B cell (primary cell): ENCODE data around the gene CYP4F3. TPM values are rescaled to one million over a fixed set of nuclear protein-coding genes. Genes with fewer than 3 reads are reported as not detected.

ENCODE experiments used
- ATAC-seq: fragments of 200-7000 bp; cut with Tn5 transposase; one replicate; pipeline ENCODE4 v1.10.0; 2021; ENCODE audit warnings: low read depth, mild to moderate bottlenecking, moderate number of reproducible peaks, moderate library complexity
- CTCF ChIA-PET: fragments of 350-600 bp; sonication (Branson Sonifier 250); formaldehyde crosslinking; loops from one replicate; lab custom pipeline; 2021; ENCODE audit warnings: antibody characterized with exemption, inconsistent platforms; lab: Charles Lee
- POLR2A ChIA-PET: fragments of 350-600 bp; sonication (Branson Sonifier 250); formaldehyde crosslinking; loops from one replicate; lab custom pipeline; 2021; ENCODE audit warnings: antibody characterized with exemption; lab: Charles Lee
- DNase-seq: peaks from one replicate; pipeline ENCODE4 v3.0.0; 2013
- H2AFZ ChIP-seq: 2 replicates; pipeline ENCODE4 v1.6.1; 2012; ENCODE audit warnings: mild to moderate bottlenecking, low read depth, low read length; ENCODE audit not compliant: insufficient read depth, poor library complexity, severe bottlenecking
- H3K27ac ChIP-seq, 2 donors: 1 replicate in 1 of 2; 2 replicates in 1 of 2; pipeline ENCODE4 v1.5.1; 2012 to 2013; ENCODE audit warnings: low read length in 2 of 2, mild to moderate bottlenecking in 2 of 2, moderate library complexity in 1 of 2
- H3K27me3 ChIP-seq, 4 experiments: fragments of 200-600 bp in 1 of 4; sonication (generic) in 1 of 4; replicated peaks in 1 of 4; 1 replicate in 2 of 4; 2 replicates in 2 of 4; pipeline versions ENCODE4 v1.6.1 to v1.7.0; 2013 to 2016; ENCODE audit warnings: low read length in 3 of 4, mild to moderate bottlenecking in 2 of 4, mixed read lengths in 1 of 4, moderate library complexity in 1 of 4; ENCODE audit not compliant: insufficient read depth in 4 of 4, control insufficient read depth in 3 of 4; ENCODE audit errors: control extremely low read depth in 1 of 4
- H3K36me3 ChIP-seq, 2 experiments: replicated peaks in 1 of 2; 1 replicate in 1 of 2; 2 replicates in 1 of 2; pipeline versions ENCODE4 v1.6.1 to v1.7.1; 2013; ENCODE audit warnings: low read length in 1 of 2; ENCODE audit not compliant: insufficient read depth in 2 of 2, control insufficient read depth in 1 of 2; ENCODE audit errors: control extremely low read depth in 1 of 2, extremely low read depth in 1 of 2
- H3K4me1 ChIP-seq, 2 donors: fragments of 200-600 bp in 1 of 2; sonication (generic) in 1 of 2; 1 replicate in 1 of 2; 2 replicates in 1 of 2; pipeline versions ENCODE4 v1.5.1 to v1.6.1; 2013 to 2017; ENCODE audit warnings: low read length in 2 of 2; ENCODE audit not compliant: control insufficient read depth in 2 of 2, insufficient read depth in 2 of 2
- H3K4me2 ChIP-seq: replicated peaks from 2 replicates; pipeline ENCODE3; 2012; ENCODE audit warnings: mild to moderate bottlenecking, low read depth, low read length; ENCODE audit not compliant: poor library complexity, severe bottlenecking
- H3K4me3 ChIP-seq, 5 experiments: fragments of 200-600 bp in 1 of 5; sonication (generic) in 1 of 5; 1 replicate in 3 of 5; 2 replicates in 2 of 5; pipeline versions ENCODE4 v1.5.1 to v1.7.0; 2011 to 2016; ENCODE audit warnings: low read length in 4 of 5, mild to moderate bottlenecking in 4 of 5, low read depth in 2 of 5, control low read depth in 1 of 5, moderate library complexity in 1 of 5; ENCODE audit not compliant: insufficient read depth in 1 of 5; ENCODE audit errors: control extremely low read depth in 1 of 5, extremely low read depth in 1 of 5
- H3K79me2 ChIP-seq: fragments of 200-600 bp; sonication (generic); one replicate; pipeline ENCODE4 v1.6.0; 2016; ENCODE audit warnings: low read length; ENCODE audit not compliant: control insufficient read depth, insufficient read depth
- H3K9ac ChIP-seq: fragments of 200-600 bp; sonication (generic); 2 replicates; pipeline ENCODE4 v1.6.1; 2017; ENCODE audit warnings: mild to moderate bottlenecking, low read length, moderate library complexity
- H3K9me3 ChIP-seq, 3 donors: one replicate each; pipeline versions ENCODE4 v1.6.1 to v1.7.1; 2013; ENCODE audit warnings: low read length in 2 of 3; ENCODE audit not compliant: control insufficient read depth in 2 of 3, insufficient read depth in 1 of 3; ENCODE audit errors: control extremely low read depth in 1 of 3
- H4K20me1 ChIP-seq: 2 replicates; pipeline ENCODE4 v1.6.0; 2012; ENCODE audit warnings: mild to moderate bottlenecking, low read length; ENCODE audit not compliant: insufficient read depth, control insufficient read depth, poor library complexity, severe bottlenecking
- H3K27ac Mint-ChIP-seq: one replicate; pipeline ENCODE4 v1.8.0; 2021; ENCODE audit warnings: mixed read lengths
- H3K27me3 Mint-ChIP-seq: one replicate; pipeline ENCODE4 v1.8.0; 2021; ENCODE audit warnings: mixed read lengths
- H3K4me1 Mint-ChIP-seq: one replicate; pipeline ENCODE4 v1.8.0; 2021; ENCODE audit warnings: mixed read lengths
- H3K4me3 Mint-ChIP-seq: one replicate; pipeline ENCODE4 v1.8.0; 2021; ENCODE audit warnings: mixed read lengths
- H3K9me3 Mint-ChIP-seq: one replicate; pipeline ENCODE4 v1.8.0; 2022; ENCODE audit warnings: mixed read lengths; ENCODE audit not compliant: insufficient read depth
- EZH2 ChIP-seq: IDR thresholded peaks from 2 replicates; pipeline ENCODE4 v1.6.1; 2012; ENCODE audit warnings: borderline replicate concordance, low read depth, mild to moderate bottlenecking, moderate library complexity, low read length; ENCODE audit not compliant: insufficient read depth, poor library complexity, severe bottlenecking
- WGBS: methylation state at CpG from one replicate; pipeline ENCODE4 v1.1.5; 2013; ENCODE audit warnings: missing lambda C conversion rate; ENCODE audit not compliant: insufficient coverage; 5-methylcytosine and 5-hydroxymethylcytosine counted together
- intact Hi-C: fragments of 100-400 bp; cut with micrococcal nuclease; formaldehyde crosslinking; loops from one replicate; pipeline ENCODE4 v1.10.0; 2022
- polyA plus RNA-seq: library from polyadenylated mRNA; depleted of rRNA; stranded (reverse); fragments of >200 nt; gene quantifications from 2 replicates; pipeline ENCODE4 v1.2.3, GENCODE V29; 2012
- total RNA-seq, 2 donors: library from RNA; stranded (reverse); fragments of 120-200 nt in 1 of 2; gene quantifications; 1 replicate in 1 of 2; 2 replicates in 1 of 2; pipeline versions ENCODE4 v1.2.3 to v1.2.4, GENCODE V29; 2013 to 2022
- TF ChIP-seq, protein P1 (sequence below): fragments of 200-600 bp; IDR thresholded peaks from one replicate; pipeline ENCODE4 v1.8.0; 2022; ENCODE audit warnings: antibody characterized with exemption, mild to moderate bottlenecking

Gene CYP4F3
- total and polyA plus RNA-seq, 2 donors (not counting 1 experiment from before 2014, with no cell fraction given): not detected

DNA sequence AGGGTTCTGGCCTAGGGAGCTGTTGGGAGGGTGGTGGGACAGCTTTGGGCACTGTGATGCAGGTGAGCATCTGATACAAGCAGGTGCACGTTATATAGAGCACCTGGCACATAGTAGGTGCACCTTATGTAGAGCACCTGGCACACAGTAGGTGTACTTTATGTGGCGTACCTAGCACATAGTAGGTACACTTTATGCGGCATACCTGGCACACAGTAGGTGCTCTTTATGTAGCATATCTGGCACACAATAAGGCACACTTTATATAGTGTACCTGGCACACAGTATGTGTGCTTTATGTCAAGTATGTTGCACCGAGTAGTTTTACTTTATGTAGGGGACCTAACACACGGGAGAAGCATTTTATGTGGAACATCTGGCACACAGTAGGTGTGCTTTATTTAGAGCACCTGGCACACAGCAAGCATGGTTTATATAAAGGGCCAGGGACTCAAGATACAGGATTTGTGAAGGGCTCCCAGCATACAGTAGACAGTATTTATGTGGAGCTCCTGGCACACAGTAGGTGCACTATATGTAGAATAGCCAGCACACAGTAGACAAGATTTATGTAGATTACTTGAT lies 30.6 kb downstream of the CYP4F3 start:
- Mint-ChIP-seq H3K4me3 (no peak overlapping the region), H3K9me3 (no peaks in the 10 kb centered on the region), H3K27me3 (peaks cover 5% of the 10 kb centered on the region), H3K4me1 (no peaks in the 10 kb centered on the region), H3K27ac (no peak overlapping the region)
- TF ChIP-seq, protein P1, sequence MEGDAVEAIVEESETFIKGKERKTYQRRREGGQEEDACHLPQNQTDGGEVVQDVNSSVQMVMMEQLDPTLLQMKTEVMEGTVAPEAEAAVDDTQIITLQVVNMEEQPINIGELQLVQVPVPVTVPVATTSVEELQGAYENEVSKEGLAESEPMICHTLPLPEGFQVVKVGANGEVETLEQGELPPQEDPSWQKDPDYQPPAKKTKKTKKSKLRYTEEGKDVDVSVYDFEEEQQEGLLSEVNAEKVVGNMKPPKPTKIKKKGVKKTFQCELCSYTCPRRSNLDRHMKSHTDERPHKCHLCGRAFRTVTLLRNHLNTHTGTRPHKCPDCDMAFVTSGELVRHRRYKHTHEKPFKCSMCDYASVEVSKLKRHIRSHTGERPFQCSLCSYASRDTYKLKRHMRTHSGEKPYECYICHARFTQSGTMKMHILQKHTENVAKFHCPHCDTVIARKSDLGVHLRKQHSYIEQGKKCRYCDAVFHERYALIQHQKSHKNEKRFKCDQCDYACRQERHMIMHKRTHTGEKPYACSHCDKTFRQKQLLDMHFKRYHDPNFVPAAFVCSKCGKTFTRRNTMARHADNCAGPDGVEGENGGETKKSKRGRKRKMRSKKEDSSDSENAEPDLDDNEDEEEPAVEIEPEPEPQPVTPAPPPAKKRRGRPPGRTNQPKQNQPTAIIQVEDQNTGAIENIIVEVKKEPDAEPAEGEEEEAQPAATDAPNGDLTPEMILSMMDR: no peak
- TF ChIP-seq EZH2: no peak
- Histone ChIP-seq H3K4me2 (no peak overlapping the region), H3K36me3 (no peaks in the 10 kb centered on the region), H3K27ac (no peak overlapping the region), H3K4me1 (no peaks in the 10 kb centered on the region), H3K4me3 (no peak overlapping the region), H3K9ac (no peak overlapping the region), H4K20me1 (no peaks in the 10 kb centered on the region), H2AFZ (no peak overlapping the region), H3K9me3 (no peaks in the 10 kb centered on the region), H3K27me3 (peaks cover 0 to 11% (median 0%) of the 10 kb centered on the region in 4 experiments), H3K79me2 (no peaks in the 10 kb centered on the region)
- ChIA-PET CTCF (no interaction called here), POLR2A (no interaction called here)
- DNase-seq (no peak), ATAC-seq (no peak)
- WGBS: 80% methylated on average over 4 of the region's 5 CpGs
- intact Hi-C loops: no loop called here

DNA sequence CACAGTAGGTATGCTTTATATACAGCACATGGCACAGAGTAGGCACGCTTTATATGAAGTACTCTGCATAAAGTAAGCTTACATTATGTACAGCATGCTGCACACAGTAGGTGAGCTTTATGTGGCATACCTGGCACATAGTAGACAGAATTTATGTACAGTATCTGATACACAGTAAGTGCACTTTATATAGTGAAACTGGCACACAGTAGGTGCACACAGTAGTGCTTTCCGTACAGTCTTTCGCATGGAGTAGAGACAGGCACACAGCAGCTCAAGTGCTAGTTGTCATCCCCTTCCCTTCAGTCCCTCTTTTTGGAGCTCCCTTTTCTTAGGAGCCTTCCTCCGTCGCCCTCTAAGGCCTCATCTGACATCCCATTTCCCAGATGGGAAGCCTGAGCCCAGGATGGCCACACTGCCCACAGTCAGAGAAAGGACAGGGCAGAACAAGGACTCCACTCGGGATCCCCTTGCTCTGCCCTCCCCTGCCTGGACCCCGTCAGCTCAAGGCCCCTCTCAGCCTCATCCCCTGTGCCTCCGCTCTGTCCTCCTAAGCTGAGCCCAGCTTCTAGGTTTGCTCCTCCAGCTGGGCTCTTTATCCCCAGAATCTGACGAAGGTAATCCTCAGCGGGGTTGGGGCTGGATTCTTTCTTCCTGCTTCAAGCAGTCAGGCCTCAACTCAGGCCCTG lies 31.3 kb downstream of the CYP4F3 start:
- TF ChIP-seq EZH2: no peak
- TF ChIP-seq, protein P1: no peak
- Histone ChIP-seq H2AFZ (no peak overlapping the region), H3K36me3 (no peaks in the 10 kb centered on the region), H3K27ac (no peak overlapping the region), H3K79me2 (no peaks in the 10 kb centered on the region), H3K4me2 (no peak overlapping the region), H3K9ac (no peak overlapping the region), H3K4me1 (no peaks in the 10 kb centered on the region), H3K27me3 (peaks cover 0 to 11% (median 0%) of the 10 kb centered on the region in 4 experiments), H3K4me3 (no peak overlapping the region), H3K9me3 (no peaks in the 10 kb centered on the region), H4K20me1 (no peaks in the 10 kb centered on the region)
- POLR2A ChIA-PET: no interaction called here
- Mint-ChIP-seq H3K4me1 (no peaks in the 10 kb centered on the region), H3K9me3 (no peaks in the 10 kb centered on the region), H3K27me3 (peaks cover 5% of the 10 kb centered on the region), H3K4me3 (no peak overlapping the region), H3K27ac (no peak overlapping the region)
- DNase-seq (no peak), ATAC-seq (no peak)
- 70% methylated on average over 10 of the region's 10 CpGs for WGBS
- CTCF ChIA-PET: no interaction called here
- intact Hi-C loops: no loop called here
